Inflammatory macrophage treated with lipopolysaccharide for 1 hour (primary cell): ENCODE results near the gene FAM114A2.

Experiments
- DNase-seq, 2 donors: peaks; one replicate each; pipeline ENCODE4 v3.0.0-alpha.2; 2020 to 2022

The FAM114A2 gene

DNA sequence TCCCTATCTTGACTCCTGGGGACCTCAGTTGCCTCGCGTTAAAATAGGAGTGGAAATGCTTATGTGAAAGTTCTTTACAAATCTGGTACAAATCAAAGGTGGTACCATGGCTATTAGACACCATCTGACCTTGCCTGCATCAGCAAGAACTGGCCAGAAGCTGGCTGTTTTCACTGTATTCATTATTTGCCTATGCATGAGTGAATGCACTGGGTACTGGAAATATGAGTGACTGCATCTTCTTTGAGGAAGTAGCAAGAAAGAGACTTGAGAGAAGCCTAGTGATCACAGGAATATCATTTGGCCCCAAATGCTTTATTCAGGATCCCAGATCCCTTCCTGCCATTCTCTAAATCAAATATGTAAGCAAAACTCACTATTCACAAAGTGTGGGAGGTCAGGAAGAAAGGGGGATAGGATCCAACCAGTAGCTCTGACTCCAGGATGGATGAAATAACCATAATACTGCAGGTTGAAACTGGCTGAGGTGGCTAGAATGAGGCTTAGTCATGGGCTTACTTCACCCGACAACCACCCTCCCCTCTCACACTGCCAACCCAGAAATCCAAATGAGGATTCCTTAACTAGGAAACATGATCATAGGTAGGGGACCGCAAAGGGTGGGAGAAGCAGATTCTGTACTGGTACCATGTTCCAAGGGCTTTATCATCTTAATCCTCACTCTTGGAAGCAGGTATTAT, 56.7 kb downstream of the FAM114A2 start:
- no peak for DNase-seq

- DNase-seq, result no peak
Measured at GRCh38 chr5:153979028-153979783, 59.5 kb downstream of the FAM114A2 start.

GRCh38 chr5:153974813-153975163, 63.9 kb downstream of the FAM114A2 start:
- peak; percentile 18 to 33 for DNase-seq

DNA sequence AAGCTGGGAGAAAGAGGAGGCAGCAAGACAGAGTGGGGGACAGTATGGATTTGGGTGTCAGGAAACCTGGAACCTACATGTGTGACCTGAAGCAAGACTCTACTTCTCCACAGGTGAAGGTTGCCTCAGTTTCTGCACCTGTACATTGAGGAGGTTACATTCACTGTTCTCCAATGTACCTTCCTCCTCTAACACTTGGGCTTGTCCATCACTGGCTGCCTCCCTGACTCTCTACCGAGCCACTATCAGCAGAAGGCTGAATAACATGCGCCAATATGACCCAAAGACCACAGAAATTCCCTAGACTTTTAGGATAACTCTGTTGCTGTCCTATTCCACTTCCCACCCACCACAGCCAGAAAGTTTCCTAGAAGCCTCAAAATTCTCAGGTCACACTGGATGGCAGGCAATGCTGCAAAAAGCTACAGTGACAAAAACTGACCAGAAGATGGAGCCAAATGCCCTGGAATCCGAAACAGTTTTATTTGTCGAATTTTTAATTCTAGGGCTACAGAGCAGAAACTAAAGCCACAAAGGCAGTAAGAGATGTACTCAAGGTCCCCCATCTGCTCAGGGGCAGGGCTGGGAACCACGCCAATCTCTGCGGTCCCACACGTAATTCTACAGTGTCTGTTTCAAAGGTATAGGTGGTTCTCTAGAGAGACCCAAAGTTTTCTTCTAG, 64.4 kb downstream of the FAM114A2 start:
- DNase-seq, result peak; percentile 21 to 61

DNA sequence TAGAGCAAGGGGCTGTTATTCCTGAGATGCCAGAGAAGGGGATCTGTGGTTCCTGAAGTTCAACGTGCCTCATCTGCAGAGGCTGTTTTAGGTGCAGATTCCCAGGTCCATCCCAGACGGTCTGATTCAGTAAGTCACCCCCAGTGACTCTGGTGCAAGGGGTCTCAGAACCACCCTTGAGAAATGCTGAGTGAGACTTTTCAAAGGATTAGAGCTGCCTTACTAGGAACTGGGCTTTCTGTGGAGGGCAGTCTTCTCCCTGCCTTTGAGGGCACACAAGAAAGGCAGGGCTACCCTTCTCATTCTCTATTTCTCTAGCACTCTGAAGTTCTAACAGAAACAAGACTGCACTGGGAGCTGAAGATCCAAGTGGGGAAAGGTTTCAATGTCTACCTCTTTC, 66.5 kb downstream of the FAM114A2 start:
- DNase-seq, result no peak

GRCh38 chr5:153970496-153970895, 68.2 kb downstream of the FAM114A2 start:
- DNase-seq, result no peak

DNA sequence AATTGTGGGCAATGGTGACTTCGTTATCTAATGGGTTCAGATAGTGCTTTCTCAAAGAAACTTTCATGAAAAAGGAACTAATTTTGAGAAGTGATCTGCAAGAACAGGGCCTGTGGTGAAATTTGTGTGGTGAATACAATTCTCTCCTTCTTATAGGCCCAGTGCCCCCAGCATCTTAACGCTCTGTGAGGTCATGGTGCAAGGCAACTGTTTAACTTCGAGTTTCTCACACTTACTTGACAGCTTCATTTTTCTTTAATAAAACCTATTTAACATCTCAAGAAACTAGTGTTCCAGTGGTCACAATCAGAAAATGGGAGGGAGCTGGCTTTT, 69.2 kb downstream of the FAM114A2 start:
- peak; percentile 7 to 9 for DNase-seq

GRCh38 chr5:153968761-153969562, 69.7 kb downstream of the FAM114A2 start:
- no peak for DNase-seq

DNA sequence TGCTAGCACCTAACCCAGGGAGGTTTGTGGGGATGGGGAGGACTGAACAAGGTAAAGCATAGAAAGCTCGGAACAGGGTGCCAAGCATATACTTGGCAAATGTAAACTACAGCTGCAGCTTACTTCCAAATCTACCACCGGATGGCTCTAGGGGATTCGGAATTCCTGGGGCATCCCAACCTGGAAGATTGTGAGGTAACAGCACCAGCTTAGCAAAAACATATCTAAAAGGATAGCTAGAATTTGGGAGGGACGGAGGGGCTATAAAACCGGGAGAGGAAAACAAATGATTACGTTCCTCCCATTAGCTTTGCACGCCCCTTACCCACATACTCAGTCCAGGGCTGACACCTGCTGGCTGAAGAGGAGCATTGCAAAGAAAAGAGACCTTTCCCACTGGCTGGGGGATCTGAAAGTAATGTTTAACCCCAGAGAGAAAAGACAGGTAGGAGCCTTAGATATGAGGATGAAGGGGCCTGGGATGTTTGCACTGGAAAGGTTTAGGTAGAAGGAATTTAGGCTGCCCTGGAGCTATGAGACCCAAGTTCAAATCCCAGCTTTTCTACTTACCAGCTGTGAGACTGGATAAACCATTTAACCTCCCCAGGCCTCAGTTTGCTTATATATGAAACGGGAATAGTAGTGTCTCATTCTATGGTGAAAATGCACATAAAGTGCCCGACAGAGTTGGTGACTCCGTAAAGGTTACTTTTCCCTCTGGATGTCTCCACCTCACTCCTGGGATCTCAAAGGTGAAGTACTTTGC, 73.6 kb downstream of the FAM114A2 start:
- DNase-seq, result peak; percentile 36 to 59

- DNase-seq, result no peak
Measured at GRCh38 chr5:153964191-153964879, 74.4 kb downstream of the FAM114A2 start.

DNA sequence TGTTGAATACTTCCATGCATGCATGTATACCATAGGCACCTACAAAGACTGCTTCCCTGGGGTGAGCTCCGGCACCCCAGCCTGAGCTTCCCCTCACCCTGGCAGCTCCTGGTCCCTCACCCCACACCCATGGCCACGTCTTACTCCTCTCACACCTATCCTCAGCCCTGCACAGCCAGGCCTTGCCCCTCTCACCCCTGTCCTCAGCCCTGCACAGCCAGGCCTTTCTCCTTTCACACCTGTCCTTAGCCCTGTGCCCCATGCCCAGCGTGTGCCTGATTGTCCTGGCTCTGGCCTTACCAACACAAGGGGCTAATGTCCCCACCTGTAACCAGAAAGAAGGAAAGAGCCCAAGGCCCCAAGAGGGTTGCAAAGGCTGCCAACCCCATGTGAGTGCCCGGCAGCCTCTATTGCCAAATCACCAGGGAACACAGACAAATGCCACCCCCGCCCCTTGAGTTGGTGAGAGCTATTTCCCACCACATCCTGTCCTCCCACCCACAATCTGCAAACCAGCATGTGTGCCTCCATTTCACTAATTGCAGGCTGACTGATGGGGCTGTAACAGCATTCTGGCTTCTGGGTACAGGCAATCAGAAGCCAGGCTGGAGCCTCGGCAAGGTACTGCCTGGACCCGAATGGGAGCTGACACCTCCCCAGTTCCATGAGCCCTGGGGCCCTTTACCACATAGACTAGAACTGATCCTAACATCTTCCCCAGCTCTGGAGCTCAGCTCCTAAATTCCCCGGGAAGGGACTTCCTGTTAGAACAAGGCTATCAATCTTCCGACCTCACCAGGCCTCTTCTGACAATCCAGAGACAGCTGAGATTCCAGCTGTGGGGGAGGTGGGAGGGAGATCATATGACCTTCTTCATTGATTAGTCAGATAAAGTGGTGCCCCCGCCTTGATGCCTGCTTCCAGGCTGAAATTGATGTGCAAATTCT, 78.2 kb downstream of the FAM114A2 start:
- peak; percentile 2 to 39 for DNase-seq

- DNase-seq, result no peak
Measured at GRCh38 chr5:153959134-153959957, 79.4 kb downstream of the FAM114A2 start.

GRCh38 chr5:153957205-153957604, 81.5 kb downstream of the FAM114A2 start:
- DNase-seq, result no peak

- DNase-seq, result no peak
Measured at GRCh38 chr5:153953411-153953810, 85.3 kb downstream of the FAM114A2 start.

- DNase-seq, result no peak
Measured at GRCh38 chr5:153952893-153953292, 85.8 kb downstream of the FAM114A2 start.

- DNase-seq, result no peak
Measured at GRCh38 chr5:153952057-153952456, 86.7 kb downstream of the FAM114A2 start.

DNA sequence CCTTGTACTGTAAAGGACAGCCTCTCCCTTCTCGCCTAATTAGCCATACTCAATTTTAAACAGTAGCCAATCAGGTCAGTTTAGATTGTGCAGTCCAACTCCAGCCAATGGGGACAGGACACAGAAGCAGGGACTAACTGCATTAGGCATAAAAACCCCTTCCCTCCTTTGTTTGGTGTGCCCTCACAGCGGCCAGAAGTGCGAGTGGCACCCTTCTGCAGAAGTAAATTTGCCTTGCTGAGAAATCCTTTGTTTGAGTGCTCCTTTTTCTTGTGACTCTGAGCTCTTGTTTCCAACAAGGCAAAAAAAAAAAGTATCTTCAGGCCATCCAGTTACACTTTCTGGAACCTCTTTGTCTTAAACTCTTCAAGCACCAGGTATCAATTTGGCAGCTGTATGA, 97.4 kb downstream of the FAM114A2 start:
- DNase-seq, result no peak
